HG03521 (cell line): Measurements from ENCODE around the gene COMMD3.

Experiments
- ATAC-seq: cut with Tn5 transposase; IDR thresholded peaks from one replicate; pipeline ENCODE4 v1.9.1; 2021; ENCODE audit warnings: mild to moderate bottlenecking, moderate library complexity; ENCODE audit not compliant: unreplicated experiment

The COMMD3 gene

GRCh38 chr10:22319547-22319979, 3.4 kb downstream of the COMMD3 start:
- no peak for ATAC-seq

DNA sequence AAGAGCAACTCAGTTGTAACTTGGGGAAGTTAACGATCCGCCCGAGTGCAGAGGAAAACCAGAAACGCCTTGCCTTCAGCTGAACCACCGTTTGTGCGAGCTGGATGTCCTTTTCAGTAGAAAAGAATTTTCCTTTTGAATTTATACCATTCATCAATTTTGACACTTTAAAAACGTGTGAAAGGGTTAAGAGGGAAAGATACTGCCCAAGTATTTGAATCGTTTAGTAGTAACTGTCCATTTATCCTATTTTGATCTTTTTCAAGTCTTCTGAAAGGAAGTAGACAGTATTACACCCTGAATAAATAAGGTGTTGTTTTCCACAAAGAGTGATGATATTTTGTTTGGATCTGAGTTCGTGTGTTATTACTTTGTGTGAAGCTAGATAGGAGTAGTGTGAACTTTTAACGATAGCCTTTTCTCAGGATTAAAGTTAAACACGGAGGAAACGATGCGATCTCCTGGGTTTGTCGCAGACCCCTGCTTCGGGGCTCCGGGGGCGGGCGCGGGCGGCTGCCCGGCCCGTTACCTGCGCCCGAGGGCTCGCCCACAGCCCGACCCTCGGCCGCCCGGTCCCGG, 3.9 kb downstream of the COMMD3 start:
- no peak for ATAC-seq

GRCh38 chr10:22320591-22321155, 4.5 kb downstream of the COMMD3 start, which contains the start of gene BMI1:
Gene BMI1 (plus strand): TSS chr10:22321099. CDS start chr10:22326450, 5,351 bp downstream.
- peak; percentile 19 for ATAC-seq

GRCh38 chr10:22321156-22321923, 5.2 kb downstream of the COMMD3 start:
- ATAC-seq, result no peak

GRCh38 chr10:22321924-22322640, 5.9 kb downstream of the COMMD3 start:
- ATAC-seq, result no peak

GRCh38 chr10:22322641-22323160, 6.5 kb downstream of the COMMD3 start:
- no peak for ATAC-seq

GRCh38 chr10:22323538-22324305, 7.5 kb downstream of the COMMD3 start:
- ATAC-seq, result no peak

DNA sequence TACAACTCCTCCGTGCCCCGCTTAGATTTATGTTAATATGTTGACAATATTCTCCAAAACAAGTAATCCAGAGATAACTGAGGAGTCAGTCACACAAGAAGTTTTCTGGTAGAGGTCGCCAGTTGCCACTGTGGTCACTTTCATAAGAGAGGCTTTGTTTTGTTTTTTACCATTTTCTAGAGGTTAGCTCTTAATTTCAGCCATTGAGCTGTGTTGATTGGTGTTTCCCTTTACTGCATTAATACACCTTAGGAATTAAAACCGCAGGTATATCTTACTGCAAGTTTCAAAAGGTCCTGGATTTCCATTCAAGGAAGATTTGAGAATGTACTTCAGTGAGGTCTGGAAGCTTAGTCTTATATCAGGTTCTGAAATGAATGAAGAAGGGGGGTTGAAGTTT, 8.2 kb downstream of the COMMD3 start:
- ATAC-seq, result no peak

GRCh38 chr10:22324893-22325271, 8.7 kb downstream of the COMMD3 start:
- ATAC-seq, result no peak

DNA sequence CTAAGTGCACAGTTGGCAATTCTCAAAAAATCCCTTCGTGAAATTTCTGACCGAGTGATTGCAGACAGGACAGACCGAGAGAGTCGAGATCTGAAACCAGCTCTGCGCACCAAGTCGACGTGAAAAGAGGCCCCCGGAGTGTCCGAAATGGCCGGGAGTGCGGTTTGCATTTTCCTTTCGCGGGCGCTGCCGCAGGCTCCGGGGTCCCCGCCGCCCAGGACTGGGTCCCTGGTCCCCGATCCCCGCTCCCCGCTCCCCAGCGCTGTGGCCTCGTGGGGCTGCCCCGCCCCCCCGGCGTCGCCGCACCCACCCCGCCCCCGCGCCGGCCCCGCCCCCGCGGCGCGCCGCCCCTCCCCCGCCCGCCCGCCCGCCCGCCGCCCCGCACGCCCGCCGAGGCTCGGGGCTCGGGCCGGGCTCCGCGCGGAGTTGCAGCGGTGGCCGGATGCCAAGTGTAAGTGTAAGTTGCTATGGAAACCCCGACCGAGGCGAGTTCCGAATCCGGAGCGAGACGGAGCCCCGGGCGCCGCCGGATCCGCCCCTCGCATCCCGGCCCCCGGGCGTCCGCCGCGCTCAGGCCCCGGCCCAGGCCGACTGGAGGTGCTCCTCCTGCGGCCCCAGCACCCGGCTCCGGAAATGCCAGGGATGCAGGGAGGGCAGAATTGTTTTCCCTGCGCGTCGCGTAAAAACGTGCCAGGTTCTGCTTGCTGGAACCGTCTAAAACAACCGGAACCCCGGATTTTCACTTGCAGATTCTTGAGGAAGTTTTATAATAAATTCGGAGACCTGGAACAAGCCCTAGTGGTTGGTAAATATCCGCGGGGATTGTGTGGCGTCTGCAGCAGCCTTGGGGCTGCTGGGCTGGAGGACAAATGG, 9.3 kb downstream of the COMMD3 start:
- ATAC-seq, result peak; percentile 42

- no peak for ATAC-seq
Measured at GRCh38 chr10:22326145-22326702, 10.0 kb downstream of the COMMD3 start.

DNA sequence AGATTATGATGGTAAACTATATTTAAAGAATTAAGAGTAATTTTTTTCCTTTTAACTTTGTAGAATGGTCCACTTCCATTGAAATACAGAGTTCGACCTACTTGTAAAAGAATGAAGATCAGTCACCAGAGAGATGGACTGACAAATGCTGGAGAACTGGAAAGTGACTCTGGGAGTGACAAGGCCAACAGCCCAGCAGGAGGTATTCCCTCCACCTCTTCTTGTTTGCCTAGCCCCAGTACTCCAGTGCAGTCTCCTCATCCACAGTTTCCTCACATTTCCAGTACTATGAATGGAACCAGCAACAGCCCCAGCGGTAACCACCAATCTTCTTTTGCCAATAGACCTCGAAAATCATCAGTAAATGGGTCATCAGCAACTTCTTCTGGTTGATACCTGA, 13.0 kb downstream of the COMMD3 start:
- no peak for ATAC-seq

DNA sequence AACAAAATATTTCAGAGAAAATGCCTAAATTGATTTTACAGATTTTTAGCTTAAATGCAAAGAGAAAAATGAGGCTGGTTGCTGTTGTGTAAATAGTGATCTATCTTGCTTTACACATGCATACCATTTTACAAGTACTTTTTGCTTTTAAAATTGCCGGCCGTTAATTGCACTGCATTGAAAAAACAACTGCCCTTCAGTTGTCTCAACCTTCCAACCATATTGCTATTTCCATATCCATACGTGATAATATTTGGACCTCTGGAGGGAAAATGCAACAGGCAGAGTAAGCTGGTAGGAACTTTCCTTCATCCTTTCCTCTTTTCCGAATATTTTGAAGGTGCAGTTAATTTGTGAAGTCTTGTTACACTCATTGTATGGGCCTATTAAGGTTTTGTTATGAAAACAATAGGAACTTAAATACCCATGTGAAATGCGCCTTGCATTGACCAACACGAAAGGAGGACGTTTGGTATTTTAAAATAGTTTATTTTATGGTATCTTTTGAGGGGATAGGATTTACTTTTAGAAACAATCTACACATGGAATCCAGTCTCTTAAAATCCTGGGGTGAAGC, 16.0 kb downstream of the COMMD3 start:
- no peak for ATAC-seq

- ATAC-seq, result no peak
Measured at GRCh38 chr10:22333167-22333974, 17.2 kb downstream of the COMMD3 start.

- no peak for ATAC-seq
Measured at GRCh38 chr10:22333975-22334282, 17.7 kb downstream of the COMMD3 start.

DNA sequence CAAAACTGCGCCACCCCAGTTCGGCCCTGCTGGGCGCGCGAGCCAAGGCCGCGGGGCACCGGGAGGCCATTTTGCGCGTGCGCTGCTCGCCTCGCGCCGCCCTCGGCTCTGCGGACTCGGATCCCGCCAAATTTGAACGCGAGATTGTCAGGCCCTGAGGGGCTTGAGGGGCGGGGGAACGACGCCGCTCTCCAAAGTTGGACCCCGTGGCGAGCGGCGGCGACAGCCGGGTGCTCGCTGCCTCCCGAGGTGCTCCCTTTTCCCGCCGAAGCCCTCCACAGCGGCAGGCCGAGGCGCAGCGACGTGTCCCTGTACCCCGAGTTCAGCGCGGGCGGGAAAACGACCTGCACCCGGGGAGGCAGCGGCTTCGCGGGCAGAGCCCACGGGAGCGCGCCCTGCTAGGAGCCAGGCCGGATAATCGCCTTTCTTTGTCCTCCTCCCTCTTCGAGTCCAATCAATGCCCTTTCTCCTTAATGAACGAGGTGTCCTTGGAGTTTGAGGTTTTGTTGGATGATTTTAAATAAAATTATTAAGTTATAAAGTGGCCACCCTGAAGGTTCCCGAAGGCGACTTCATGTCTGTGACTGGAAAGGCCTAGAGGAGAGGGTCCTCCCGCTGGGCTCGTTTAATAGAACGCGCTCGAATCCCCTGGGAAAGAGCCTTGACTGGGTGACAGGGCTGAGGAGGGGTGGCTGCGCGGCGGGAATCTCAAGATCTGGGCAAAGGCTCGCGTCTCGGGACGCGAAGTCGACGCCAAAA, 18.4 kb downstream of the COMMD3 start:
- no peak for ATAC-seq

DNA sequence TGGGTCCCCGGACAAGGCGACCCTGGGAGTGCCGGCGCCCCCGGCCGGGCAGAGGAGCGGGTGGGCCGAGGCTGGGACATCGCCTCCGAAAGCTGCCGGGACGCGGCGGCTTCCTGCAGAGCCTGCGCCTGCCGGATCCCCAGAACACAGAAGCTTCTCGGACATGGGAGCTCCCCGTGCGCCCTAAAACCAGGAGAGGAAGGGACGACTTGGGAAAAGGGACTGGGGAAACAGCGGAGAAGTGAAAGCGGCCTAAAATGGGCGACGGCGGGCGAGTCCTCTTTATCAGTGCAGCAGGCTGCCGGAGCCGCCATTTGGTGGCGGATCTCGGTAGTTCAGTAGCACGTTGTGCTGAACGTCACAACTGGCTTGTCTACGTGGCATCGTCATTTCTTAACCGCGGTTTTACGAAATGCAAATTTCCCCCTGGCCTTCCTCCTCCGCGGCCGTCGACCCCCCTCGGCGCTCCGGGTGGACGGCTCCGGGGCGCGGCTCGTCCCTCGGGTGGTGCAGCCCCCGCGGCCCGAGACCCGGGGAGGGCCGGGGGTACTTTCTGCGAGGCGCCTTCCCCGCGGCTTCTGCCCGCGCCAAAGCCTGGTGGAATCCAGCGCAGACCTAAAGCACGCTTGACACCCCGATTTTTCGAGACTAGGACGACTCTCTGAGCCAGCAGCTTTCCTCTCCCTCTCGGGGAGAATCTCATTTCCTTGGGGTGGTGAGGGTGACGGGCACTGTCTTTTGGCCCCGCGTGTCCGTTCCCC, 19.2 kb downstream of the COMMD3 start:
- ATAC-seq, result peak; percentile 45
